K562 (cell line): ENCODE results near the gene ZNF407.

ENCODE experiments used
- CTCF ChIP-seq, 3 experiments: IDR thresholded peaks in 2 of 3; conservative IDR thresholded peaks in 1 of 3; 2 replicates each; pipeline ENCODE4 v1.5.1; 2011 to 2012; ENCODE audit warnings: low read length in 3 of 3, mild to moderate bottlenecking in 3 of 3, control low read depth in 2 of 3, improper control_type of control experiment in 1 of 3, inconsistent platforms in 1 of 3, low read depth in 1 of 3, mixed read lengths in 1 of 3, moderate library complexity in 1 of 3; ENCODE audit not compliant: insufficient read depth in 2 of 3
- EHMT2 ChIP-seq: fragments of 450-650 bp; IDR thresholded peaks from 2 replicates; pipeline ENCODE4 v1.6.1; 2018; ENCODE audit warnings: antibody characterized with exemption
- ZNF696 ChIP-seq: fragments of 250-450 bp; sonication (Bioruptor Pico); conservative IDR thresholded peaks from 2 replicates; pipeline ENCODE4 v1.4.0; 2020; ENCODE audit warnings: mild to moderate bottlenecking, moderate library complexity
- TF ChIP-seq, protein P1 (sequence below): IDR thresholded peaks from 2 replicates; pipeline ENCODE4 v1.6.1; 2016; ENCODE audit warnings: missing genetic modification characterization, missing compliant biosample characterization
- TF ChIP-seq, protein P2 (sequence below): fragments of 450-650 bp; IDR thresholded peaks from 2 replicates; pipeline ENCODE4 v1.6.1; 2016; ENCODE audit warnings: missing biosample characterization, missing genetic modification characterization

DNA sequence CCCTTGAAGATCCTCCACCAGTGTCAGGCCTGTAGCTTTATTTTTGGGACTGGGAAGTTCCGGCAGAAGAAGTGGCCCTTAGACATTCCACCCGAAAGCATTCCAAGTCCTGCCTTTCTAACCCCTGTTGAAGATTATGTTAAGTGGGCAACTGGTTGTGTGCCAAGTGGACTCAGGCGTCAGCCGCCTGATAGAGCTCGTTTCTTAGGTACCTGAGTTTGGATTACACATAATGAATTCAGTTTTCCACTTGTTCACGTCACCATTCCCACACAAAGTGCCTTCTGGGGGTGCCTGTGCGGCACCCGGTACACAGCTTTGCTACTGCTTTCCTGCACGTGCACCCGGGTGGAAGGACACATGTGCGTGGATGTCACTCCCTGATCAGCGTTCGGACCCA is 454.8 kb downstream of the ZNF407 start:
- TF ChIP-seq ZNF696 (CRISPR knock-in tag), result no peak
- TF ChIP-seq, protein P1, sequence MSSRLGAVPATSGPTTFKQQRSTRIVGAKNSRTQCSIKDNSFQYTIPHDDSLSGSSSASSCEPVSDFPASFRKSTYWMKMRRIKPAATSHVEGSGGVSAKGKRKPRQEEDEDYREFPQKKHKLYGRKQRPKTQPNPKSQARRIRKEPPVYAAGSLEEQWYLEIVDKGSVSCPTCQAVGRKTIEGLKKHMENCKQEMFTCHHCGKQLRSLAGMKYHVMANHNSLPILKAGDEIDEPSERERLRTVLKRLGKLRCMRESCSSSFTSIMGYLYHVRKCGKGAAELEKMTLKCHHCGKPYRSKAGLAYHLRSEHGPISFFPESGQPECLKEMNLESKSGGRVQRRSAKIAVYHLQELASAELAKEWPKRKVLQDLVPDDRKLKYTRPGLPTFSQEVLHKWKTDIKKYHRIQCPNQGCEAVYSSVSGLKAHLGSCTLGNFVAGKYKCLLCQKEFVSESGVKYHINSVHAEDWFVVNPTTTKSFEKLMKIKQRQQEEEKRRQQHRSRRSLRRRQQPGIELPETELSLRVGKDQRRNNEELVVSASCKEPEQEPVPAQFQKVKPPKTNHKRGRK, result no peak
- no peak for TF ChIP-seq CTCF (IDR thresholded peaks at IDR 0.05 in 2 of 3, conservative IDR thresholded peaks at IDR 0.05 in 1 of 3; ENCODE audit: insufficient read depth in 2 of 3, low read depth in 1 of 3, low read length in 3 of 3)
- TF ChIP-seq, protein P2, sequence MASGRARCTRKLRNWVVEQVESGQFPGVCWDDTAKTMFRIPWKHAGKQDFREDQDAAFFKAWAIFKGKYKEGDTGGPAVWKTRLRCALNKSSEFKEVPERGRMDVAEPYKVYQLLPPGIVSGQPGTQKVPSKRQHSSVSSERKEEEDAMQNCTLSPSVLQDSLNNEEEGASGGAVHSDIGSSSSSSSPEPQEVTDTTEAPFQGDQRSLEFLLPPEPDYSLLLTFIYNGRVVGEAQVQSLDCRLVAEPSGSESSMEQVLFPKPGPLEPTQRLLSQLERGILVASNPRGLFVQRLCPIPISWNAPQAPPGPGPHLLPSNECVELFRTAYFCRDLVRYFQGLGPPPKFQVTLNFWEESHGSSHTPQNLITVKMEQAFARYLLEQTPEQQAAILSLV (tag), result no peak
- TF ChIP-seq EHMT2, result no peak
